Neural progenitor cell (in vitro differentiated cells): ENCODE data around the gene STAMBPL1. TPM values are rescaled to one million over a fixed set of nuclear protein-coding genes. Genes with fewer than 3 reads are reported as not detected.

Source experiments
- DNase-seq: peaks from one replicate; pipeline ENCODE4 v3.0.0-alpha.2; 2016; ENCODE audit warnings: low spot score
- H2AFZ ChIP-seq: fragments of 200-600 bp; sonication (generic); replicated peaks from 2 replicates; pipeline ENCODE4 v1.6.1; 2016; ENCODE audit warnings: antibody characterized with exemption
- H3F3A ChIP-seq: fragments of 200-600 bp; sonication (generic); 2 replicates; pipeline ENCODE4 v1.6.1; 2016; ENCODE audit warnings: antibody characterized with exemption, low read depth
- H3K27ac ChIP-seq: fragments of 200-600 bp; sonication (generic); 2 replicates; pipeline ENCODE4 v1.5.1; 2016; ENCODE audit warnings: mild to moderate bottlenecking
- H3K27me3 ChIP-seq: fragments of 200-600 bp; sonication (generic); 2 replicates; pipeline ENCODE4 v1.6.1; 2016; ENCODE audit warnings: mild to moderate bottlenecking, moderate library complexity
- H3K36me3 ChIP-seq: fragments of 200-600 bp; sonication (generic); 2 replicates; pipeline ENCODE4 v1.5.1; 2016
- H3K4me1 ChIP-seq: fragments of 200-600 bp; sonication (generic); 2 replicates; pipeline ENCODE4 v1.6.1; 2016; ENCODE audit warnings: mixed run types
- H3K4me2 ChIP-seq: fragments of 200-600 bp; sonication (generic); 2 replicates; pipeline ENCODE4 v1.6.1; 2016
- H3K4me3 ChIP-seq: fragments of 200-600 bp; sonication (generic); 2 replicates; pipeline ENCODE4 v1.5.1; 2016
- H3K79me2 ChIP-seq: fragments of 200-600 bp; sonication (generic); 2 replicates; pipeline ENCODE4 v1.6.1; 2016; ENCODE audit warnings: low read depth
- H3K9ac ChIP-seq: fragments of 200-600 bp; sonication (generic); 2 replicates; pipeline ENCODE4 v1.6.1; 2016
- H3K9me3 ChIP-seq: fragments of 200-600 bp; sonication (generic); 2 replicates; pipeline ENCODE4 v1.5.1; 2016; ENCODE audit warnings: low read depth
- H4K20me1 ChIP-seq: fragments of 200-600 bp; sonication (generic); 2 replicates; pipeline ENCODE4 v1.6.1; 2016; ENCODE audit warnings: low read depth
- H3K27ac Mint-ChIP-seq: 3 replicates; pipeline ENCODE4 v1.8.0; 2021; ENCODE audit warnings: mixed read lengths
- H3K27me3 Mint-ChIP-seq: 2 replicates; pipeline ENCODE4 v1.8.0; 2022; ENCODE audit warnings: low read depth, mild to moderate bottlenecking, inconsistent platforms, moderate library complexity, mixed read lengths; ENCODE audit not compliant: insufficient read depth
- H3K36me3 Mint-ChIP-seq: 3 replicates; pipeline ENCODE4 v1.8.0; 2021; ENCODE audit warnings: mixed read lengths
- H3K4me1 Mint-ChIP-seq: 3 replicates; pipeline ENCODE4 v1.8.0; 2021; ENCODE audit warnings: mixed read lengths
- H3K4me3 Mint-ChIP-seq: 3 replicates; pipeline ENCODE4 v1.8.0; 2021; ENCODE audit warnings: mild to moderate bottlenecking, moderate library complexity, mixed read lengths
- H3K9me3 Mint-ChIP-seq: 3 replicates; pipeline ENCODE4 v1.8.0; 2020; ENCODE audit warnings: mixed read lengths
- CTCF ChIP-seq: fragments of 200-600 bp; sonication (generic); IDR thresholded peaks from 2 replicates; pipeline ENCODE4 v1.5.1; 2017; ENCODE audit warnings: antibody characterized with exemption, mild to moderate bottlenecking
- EZH2 ChIP-seq: fragments of 200-600 bp; sonication (generic); IDR thresholded peaks from 2 replicates; pipeline ENCODE4 v1.6.1; 2017; ENCODE audit warnings: antibody characterized with exemption, mild to moderate bottlenecking, moderate library complexity
- EZH2phosphoT487 ChIP-seq: fragments of 200-600 bp; sonication (generic); IDR thresholded peaks from 2 replicates; pipeline ENCODE4 v1.6.1; 2017; ENCODE audit warnings: antibody characterized with exemption
- total RNA-seq: library from RNA; depleted of rRNA; stranded (reverse); fragments of >200 nt; gene quantifications from 2 replicates; pipeline ENCODE4 v1.2.3, GENCODE V29; 2015; ENCODE audit warnings: low replicate concordance

Gene STAMBPL1
- total RNA-seq, 1 donor from 2014 or later = 1.9 TPM

- Histone ChIP-seq H4K20me1 (no peaks in the 10 kb centered on the region), H3K27me3 (no peaks in the 10 kb centered on the region), H3K4me2 (no peak overlapping the region), H3F3A (no peaks in the 10 kb centered on the region), H3K9me3 (no peaks in the 10 kb centered on the region), H3K27ac (no peak overlapping the region), H3K9ac (no peak overlapping the region), H3K36me3 (no peaks in the 10 kb centered on the region), H3K4me3 (no peak overlapping the region), H3K4me1 (no peaks in the 10 kb centered on the region), H2AFZ (no peak overlapping the region), H3K79me2 (no peaks in the 10 kb centered on the region)
- TF ChIP-seq EZH2 (no peak), CTCF (no peak), EZH2phosphoT487 (no peak)
- Mint-ChIP-seq H3K4me3 (no peak overlapping the region), H3K4me1 (no peaks in the 10 kb centered on the region), H3K27me3 (no peaks in the 10 kb centered on the region), H3K27ac (no peak overlapping the region), H3K9me3 (no peaks in the 10 kb centered on the region), H3K36me3 (no peaks in the 10 kb centered on the region)
- DNase-seq = no peak
Measured at GRCh38 chr10:88964360-88964759, 84.3 kb downstream of the STAMBPL1 start.

GRCh38 chr10:88964869-88965415 lies 84.9 kb downstream of the STAMBPL1 start:
- H3K4me1 ChIP-seq = no peaks in the 10 kb centered on the region
- H4K20me1 ChIP-seq = no peaks in the 10 kb centered on the region
- H3K9ac ChIP-seq = no peak overlapping the region
- no peaks in the 10 kb centered on the region for H3K36me3 ChIP-seq
- no peak overlapping the region for H3K4me2 ChIP-seq
- H2AFZ ChIP-seq = no peak overlapping the region
- no peak overlapping the region for H3K4me3 Mint-ChIP-seq
- H3K4me1 Mint-ChIP-seq = no peaks in the 10 kb centered on the region
- DNase-seq = no peak
- H3K27ac ChIP-seq = no peak overlapping the region
- no peaks in the 10 kb centered on the region for H3K9me3 ChIP-seq
- H3K27ac Mint-ChIP-seq = no peak overlapping the region
- H3K79me2 ChIP-seq = no peaks in the 10 kb centered on the region
- H3K36me3 Mint-ChIP-seq = no peaks in the 10 kb centered on the region
- TF ChIP-seq EZH2phosphoT487 = no peak
- TF ChIP-seq CTCF = no peak
- no peak for TF ChIP-seq EZH2
- H3K27me3 ChIP-seq = no peaks in the 10 kb centered on the region
- no peaks in the 10 kb centered on the region for H3K9me3 Mint-ChIP-seq
- no peaks in the 10 kb centered on the region for H3K27me3 Mint-ChIP-seq
- H3F3A ChIP-seq = no peaks in the 10 kb centered on the region
- no peak overlapping the region for H3K4me3 ChIP-seq

GRCh38 chr10:88966797-88967196 lies 86.8 kb downstream of the STAMBPL1 start:
- DNase-seq = no peak
- Mint-ChIP-seq H3K4me3 (no peak overlapping the region), H3K27ac (no peak overlapping the region), H3K9me3 (no peaks in the 10 kb centered on the region), H3K36me3 (no peaks in the 10 kb centered on the region), H3K27me3 (no peaks in the 10 kb centered on the region), H3K4me1 (no peaks in the 10 kb centered on the region)
- Histone ChIP-seq H4K20me1 (no peaks in the 10 kb centered on the region), H3K4me3 (no peak overlapping the region), H3K4me1 (no peaks in the 10 kb centered on the region), H3K4me2 (no peak overlapping the region), H3K27me3 (no peaks in the 10 kb centered on the region), H3F3A (no peaks in the 10 kb centered on the region), H2AFZ (no peak overlapping the region), H3K36me3 (no peaks in the 10 kb centered on the region), H3K27ac (no peak overlapping the region), H3K79me2 (no peaks in the 10 kb centered on the region), H3K9me3 (no peaks in the 10 kb centered on the region), H3K9ac (no peak overlapping the region)
- TF ChIP-seq EZH2 = no peak
- TF ChIP-seq CTCF = no peak
- no peak for TF ChIP-seq EZH2phosphoT487
